Keratinocyte (primary cell): Measurements from ENCODE around the gene MARCHF11.

Experiments used
- CTCF ChIP-seq, 3 experiments: IDR thresholded peaks in 1 of 3; conservative IDR thresholded peaks in 1 of 3; optimal IDR thresholded peaks in 1 of 3; 2 replicates in 2 of 3; 3 replicates in 1 of 3; pipeline versions ENCODE3 to v1.5.1; 2011; ENCODE audit warnings: low read length in 3 of 3, mild to moderate bottlenecking in 3 of 3, moderate library complexity in 2 of 3, control low read depth in 1 of 3, inconsistent platforms in 1 of 3; ENCODE audit not compliant: insufficient read depth in 2 of 3; ENCODE audit errors: extremely low read depth in 1 of 3
- EZH2 ChIP-seq: IDR thresholded peaks from one replicate; pipeline ENCODE4 v1.6.1; 2012; ENCODE audit warnings: inconsistent platforms, mild to moderate bottlenecking, low read length, moderate library complexity

GRCh38 chr5:16147179-16147900 is 32.3 kb downstream of the MARCHF11 start:
- TF ChIP-seq CTCF (optimal IDR thresholded peaks at IDR 0.05 in 1 of 3, IDR thresholded peaks at IDR 0.05 in 1 of 3, conservative IDR thresholded peaks at IDR 0.05 in 1 of 3; ENCODE audit: extremely low read depth in 1 of 3, insufficient read depth in 2 of 3, low read length in 3 of 3) (no peak), EZH2 (no peak)
